Bone marrow (tissue), 2 donors: Measurements from ENCODE around the gene KCNQ1.

Experiments
- DNase-seq, 2 donors: peaks; one replicate each; lab custom pipeline; 2025; lab: John Stamatoyannopoulos, UW

The KCNQ1 gene

GRCh38 chr11:2553886-2554285 is 109.1 kb downstream of the KCNQ1 start:
- no peak for DNase-seq

- no peak for DNase-seq
Observed at GRCh38 chr11:2554338-2555207, 109.8 kb downstream of the KCNQ1 start.

- no peak for DNase-seq
Observed at GRCh38 chr11:2555336-2555735, 110.5 kb downstream of the KCNQ1 start.

- DNase-seq = no peak
Observed at GRCh38 chr11:2555891-2556290, 111.1 kb downstream of the KCNQ1 start.

- DNase-seq = no peak
Observed at GRCh38 chr11:2557381-2557780, 112.6 kb downstream of the KCNQ1 start.

GRCh38 chr11:2558397-2558796 is 113.6 kb downstream of the KCNQ1 start:
- no peak for DNase-seq

GRCh38 chr11:2558861-2559526 is 114.2 kb downstream of the KCNQ1 start:
- DNase-seq = no peak

- no peak for DNase-seq
Observed at GRCh38 chr11:2559527-2560311, 114.9 kb downstream of the KCNQ1 start.

GRCh38 chr11:2561696-2562581 is 117.1 kb downstream of the KCNQ1 start:
- DNase-seq = no peak

- DNase-seq = no peak
Observed at GRCh38 chr11:2562890-2563212, 118.0 kb downstream of the KCNQ1 start.

GRCh38 chr11:2563213-2564007 is 118.6 kb downstream of the KCNQ1 start:
- DNase-seq = no peak

- no peak for DNase-seq
Observed at GRCh38 chr11:2564008-2564530, 119.3 kb downstream of the KCNQ1 start.

GRCh38 chr11:2564588-2565425 is 120.0 kb downstream of the KCNQ1 start:
- no peak for DNase-seq

GRCh38 chr11:2565447-2566222 is 120.8 kb downstream of the KCNQ1 start:
- no peak for DNase-seq

- no peak for DNase-seq
Observed at GRCh38 chr11:2566223-2567025, 121.6 kb downstream of the KCNQ1 start.

- DNase-seq = no peak
Observed at GRCh38 chr11:2567026-2567671, 122.3 kb downstream of the KCNQ1 start.

- DNase-seq = no peak
Observed at GRCh38 chr11:2569321-2569721, 124.5 kb downstream of the KCNQ1 start.
